Spleen (tissue), 11 donors: ENCODE results near the gene SELENOH. TPM values are rescaled to one million over a fixed set of nuclear protein-coding genes. Genes with fewer than 3 reads are reported as not detected.

Experiments
- DNase-seq: peaks from one replicate; pipeline ENCODE4 v3.0.0-alpha.2; 2020
- H3K27ac ChIP-seq, 8 donors: fragments of 200-600 bp; sonication (generic) in 7 of 8; 1 replicate in 4 of 8; 2 replicates in 4 of 8; pipeline versions ENCODE4 v1.5.0 to v1.8.0; 2016 to 2021; ENCODE audit warnings: inconsistent platforms in 4 of 8, mild to moderate bottlenecking in 4 of 8, moderate library complexity in 1 of 8
- H3K27me3 ChIP-seq, 7 donors: fragments of 200-600 bp; sonication (generic) in 6 of 7; replicated peaks in 1 of 7; 1 replicate in 4 of 7; 2 replicates in 3 of 7; pipeline versions ENCODE4 v1.5.0 to v1.8.0; 2016 to 2021; ENCODE audit warnings: inconsistent platforms in 3 of 7, mild to moderate bottlenecking in 1 of 7
- H3K36me3 ChIP-seq, 6 donors: fragments of 200-600 bp; sonication (generic) in 5 of 6; 1 replicate in 4 of 6; 2 replicates in 2 of 6; pipeline versions ENCODE4 v1.5.0 to v1.8.0; 2016 to 2021; ENCODE audit warnings: inconsistent platforms in 2 of 6
- H3K4me1 ChIP-seq, 6 donors: fragments of 200-600 bp; sonication (generic) in 5 of 6; 1 replicate in 3 of 6; 2 replicates in 3 of 6; pipeline versions ENCODE4 v1.5.0 to v1.8.0; 2016 to 2021; ENCODE audit warnings: inconsistent platforms in 3 of 6
- H3K4me3 ChIP-seq, 8 donors: fragments of 200-600 bp; sonication (generic) in 7 of 8; 1 replicate in 4 of 8; 2 replicates in 4 of 8; pipeline versions ENCODE4 v1.5.0 to v1.8.0; 2016 to 2021; ENCODE audit warnings: inconsistent platforms in 4 of 8, mild to moderate bottlenecking in 4 of 8, moderate library complexity in 2 of 8
- H3K9me3 ChIP-seq, 8 donors: fragments of 200-600 bp; sonication (generic) in 7 of 8; 1 replicate in 4 of 8; 2 replicates in 4 of 8; pipeline versions ENCODE4 v1.5.0 to v1.8.0; 2016 to 2021; ENCODE audit warnings: inconsistent platforms in 4 of 8
- POLR2A ChIP-seq, 3 donors: fragments of 450-650 bp; IDR thresholded peaks; one replicate each; pipeline ENCODE4 v1.5.1; 2017; ENCODE audit warnings: antibody characterized with exemption in 3 of 3, mild to moderate bottlenecking in 1 of 3
- POLR2AphosphoS5 ChIP-seq, 3 donors: sonication (generic); formaldehyde crosslinking; IDR thresholded peaks; one replicate each; pipeline ENCODE4 v1.5.1; 2017; ENCODE audit warnings: antibody characterized with exemption in 3 of 3
- WGBS, 5 donors: extraction: QIAGEN DNeasy Blood & Tissue Kit in 3 of 5; methylation state at CpG; one replicate each; pipeline versions ENCODE4 v1.1.5 to v1.1.7; 2013 to 2018; 5-methylcytosine and 5-hydroxymethylcytosine counted together
- intact Hi-C: fragments of 100-400 bp; cut with DNase I; formaldehyde crosslinking; loops from one replicate; pipeline ENCODE4 v1.15.0; 2023; ENCODE audit warnings: low total_unique reads
- polyA plus RNA-seq, 3 donors: library from polyadenylated mRNA; stranded (reverse); fragments of 200-250 nt; gene quantifications; one replicate each; pipeline ENCODE4 v1.2.1, GENCODE V29; 2013
- total RNA-seq, 7 donors: library from RNA; depleted of rRNA in 3 of 7; stranded (reverse); fragments of >200 nt in 3 of 7; fragmentation: NEBNext Ultra II Directional in 4 of 7; extraction: Animal tissue kit (Norgen Biotek cat#: 25700) in 4 of 7; gene quantifications; one replicate each; pipeline versions ENCODE4 v1.1.0 to v1.2.1, GENCODE V29; 2016 to 2021
- TF ChIP-seq, protein P1 (sequence below), 11 experiments: fragments of 200-600 bp in 7 of 11; fragments of 450-650 bp in 4 of 11; sonication (generic) in 4 of 11; IDR thresholded peaks in 8 of 11; conservative IDR thresholded peaks in 3 of 11; 1 replicate in 7 of 11; 2 replicates in 4 of 11; pipeline versions ENCODE4 v1.4.0 to v1.8.0; 2016 to 2021; ENCODE audit warnings: antibody characterized with exemption in 11 of 11, inconsistent platforms in 4 of 11, mild to moderate bottlenecking in 1 of 11
- donor health status: healthy with polysubstance abuse.
- donor health status: DM: no; HTN: no; CAD: no; lungs with moderate emphysema.
- donor health status: DM: no; HTN: no; CAD: no.
- donor health status: Bipolar disorder and iron deficiency.
- donor health status: healthy.
- donor health status: DM: no; HTN: no; CAD: no.
- donor health status: DM: yes; HTN: yes; CAD: no.

The SELENOH gene
- total and polyA plus RNA-seq, 10 donors, result 79.1 to 247 (median 115) TPM

DNA sequence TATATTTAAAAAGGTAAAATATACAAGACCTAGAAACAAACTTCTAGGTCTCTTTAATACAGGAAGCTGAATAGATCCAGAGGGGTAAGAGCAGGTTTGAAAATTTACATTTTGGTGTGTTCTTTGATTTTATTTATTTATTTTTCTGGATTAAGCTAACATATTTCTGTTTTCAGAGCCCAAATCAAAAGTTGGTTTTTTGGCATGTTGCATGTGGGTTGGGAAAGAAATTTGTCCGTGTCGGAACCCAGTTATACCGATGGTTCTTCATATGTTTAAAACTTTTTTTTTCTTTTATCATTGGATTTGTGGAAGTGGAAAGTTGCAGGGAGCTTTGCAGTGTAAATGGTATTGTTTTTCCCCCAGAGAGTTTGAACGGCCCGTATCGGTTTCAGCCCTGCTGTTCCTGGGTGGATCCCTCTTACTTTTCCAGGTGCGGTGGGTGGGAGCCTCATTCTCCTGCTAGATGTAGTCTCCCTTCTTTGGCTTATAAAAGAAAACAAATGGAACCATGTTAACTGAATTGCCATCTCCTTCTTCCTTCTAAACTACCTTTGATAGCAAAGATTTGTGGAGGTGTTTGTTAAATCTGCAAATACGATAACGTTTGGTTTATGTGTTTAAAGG, 21.1 kb downstream of the SELENOH start:
- Histone ChIP-seq H3K4me3 (peak overlapping the region; percentile 41 to 69 (median 48)), H3K36me3 (no peaks in the 10 kb centered on the region), H3K27ac (peak overlapping the region; percentile 79 to 92 (median 88)), H3K9me3 (no peaks in the 10 kb centered on the region), H3K27me3 (no peaks in the 10 kb centered on the region), H3K4me1 (peaks cover 0 to 64% (median 21%) of the 10 kb centered on the region in 6 donors)
- DNase-seq, result no peak
- TF ChIP-seq POLR2A (IDR thresholded peaks at IDR 0.05) (no peak), POLR2AphosphoS5 (IDR thresholded peaks at IDR 0.05) (no peak)
- TF ChIP-seq, protein P1, sequence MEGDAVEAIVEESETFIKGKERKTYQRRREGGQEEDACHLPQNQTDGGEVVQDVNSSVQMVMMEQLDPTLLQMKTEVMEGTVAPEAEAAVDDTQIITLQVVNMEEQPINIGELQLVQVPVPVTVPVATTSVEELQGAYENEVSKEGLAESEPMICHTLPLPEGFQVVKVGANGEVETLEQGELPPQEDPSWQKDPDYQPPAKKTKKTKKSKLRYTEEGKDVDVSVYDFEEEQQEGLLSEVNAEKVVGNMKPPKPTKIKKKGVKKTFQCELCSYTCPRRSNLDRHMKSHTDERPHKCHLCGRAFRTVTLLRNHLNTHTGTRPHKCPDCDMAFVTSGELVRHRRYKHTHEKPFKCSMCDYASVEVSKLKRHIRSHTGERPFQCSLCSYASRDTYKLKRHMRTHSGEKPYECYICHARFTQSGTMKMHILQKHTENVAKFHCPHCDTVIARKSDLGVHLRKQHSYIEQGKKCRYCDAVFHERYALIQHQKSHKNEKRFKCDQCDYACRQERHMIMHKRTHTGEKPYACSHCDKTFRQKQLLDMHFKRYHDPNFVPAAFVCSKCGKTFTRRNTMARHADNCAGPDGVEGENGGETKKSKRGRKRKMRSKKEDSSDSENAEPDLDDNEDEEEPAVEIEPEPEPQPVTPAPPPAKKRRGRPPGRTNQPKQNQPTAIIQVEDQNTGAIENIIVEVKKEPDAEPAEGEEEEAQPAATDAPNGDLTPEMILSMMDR (IDR thresholded peaks at IDR 0.05 in 8 of 11, conservative IDR thresholded peaks at IDR 0.05 in 3 of 11), result no peak
- WGBS, 5 donors, result 11 to 20% (median 13%) methylated on average over 9 of the region's 9 CpGs
- intact Hi-C loops, result no loop called here

DNA sequence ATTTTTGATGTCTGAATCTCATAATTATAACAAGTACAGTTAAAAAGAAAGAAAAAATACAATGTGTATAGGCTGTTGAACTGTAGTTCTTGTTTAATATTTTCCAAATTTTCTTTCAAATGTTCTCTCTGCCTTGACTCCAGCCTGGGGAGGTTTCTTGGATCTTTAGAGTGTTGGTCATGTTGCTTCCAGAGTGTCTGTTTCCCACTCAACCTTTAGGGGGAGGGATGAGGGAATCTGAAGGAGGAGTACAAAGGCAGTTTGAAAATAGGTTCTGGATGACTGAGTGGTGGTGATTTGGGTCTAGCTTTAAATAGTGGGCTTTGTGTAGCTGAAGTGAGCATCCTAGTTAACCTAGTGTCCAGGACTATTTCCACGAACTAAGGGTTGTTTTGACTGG, 22.3 kb downstream of the SELENOH start:
- DNase-seq, result no peak
- peaks cover 0 to 71% (median 24%) of the 10 kb centered on the region in 6 donors for H3K4me1 ChIP-seq
- WGBS, 5 donors, result 28 to 61% (median 33%) methylated on average over 1 of the region's 1 CpG
- peak overlapping the region; percentile 27 to 92 (median 88) for H3K27ac ChIP-seq
- intact Hi-C loops, result no loop called here
- H3K36me3 ChIP-seq, result no peaks in the 10 kb centered on the region
- H3K4me3 ChIP-seq, result peak overlapping the region; percentile 41 to 69 (median 48)
- TF ChIP-seq POLR2AphosphoS5 (IDR thresholded peaks at IDR 0.05), result no peak
- TF ChIP-seq, protein P1 (IDR thresholded peaks at IDR 0.05 in 8 of 11, conservative IDR thresholded peaks at IDR 0.05 in 3 of 11), result peak in 2 of 11 experiments; percentile 23 to 28
- H3K27me3 ChIP-seq, result no peaks in the 10 kb centered on the region
- H3K9me3 ChIP-seq, result no peaks in the 10 kb centered on the region

DNA sequence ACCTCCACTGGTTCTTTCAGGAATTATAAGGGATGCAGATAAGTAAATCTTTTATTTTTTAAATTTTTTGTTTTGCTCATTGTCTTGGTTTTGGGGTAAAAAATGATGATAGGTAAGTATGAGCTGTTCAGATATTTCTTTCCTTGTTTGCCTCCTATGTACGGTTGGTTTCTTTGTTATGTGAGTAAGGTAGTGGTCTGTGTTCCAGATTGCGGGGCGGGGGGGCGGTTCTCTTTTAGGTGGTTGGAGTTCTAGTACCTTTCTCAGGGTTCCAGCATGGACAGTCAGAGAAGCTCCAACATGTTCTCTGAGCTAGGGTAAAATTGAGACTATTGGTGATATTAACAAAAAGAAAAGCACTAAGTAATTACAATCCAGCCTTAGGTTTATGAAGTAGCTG, 22.7 kb downstream of the SELENOH start:
- Histone ChIP-seq H3K4me1 (peaks cover under 1 to 76% (median 26%) of the 10 kb centered on the region in 6 donors), H3K4me3 (peak overlapping the region; percentile 41 to 69 (median 48)), H3K27me3 (no peaks in the 10 kb centered on the region), H3K27ac (peak overlapping the region; percentile 22 to 92 (median 85)), H3K9me3 (no peaks in the 10 kb centered on the region), H3K36me3 (no peaks in the 10 kb centered on the region)
- no peak for DNase-seq
- intact Hi-C loops, result no loop called here
- 53 to 76% (median 64%) methylated on average over 4 of the region's 4 CpGs for WGBS, 5 donors
- no peak for TF ChIP-seq POLR2AphosphoS5 (IDR thresholded peaks at IDR 0.05)
- TF ChIP-seq, protein P1 (IDR thresholded peaks at IDR 0.05 in 8 of 11, conservative IDR thresholded peaks at IDR 0.05 in 3 of 11), result no peak
- TF ChIP-seq POLR2A (IDR thresholded peaks at IDR 0.05), result no peak

DNA sequence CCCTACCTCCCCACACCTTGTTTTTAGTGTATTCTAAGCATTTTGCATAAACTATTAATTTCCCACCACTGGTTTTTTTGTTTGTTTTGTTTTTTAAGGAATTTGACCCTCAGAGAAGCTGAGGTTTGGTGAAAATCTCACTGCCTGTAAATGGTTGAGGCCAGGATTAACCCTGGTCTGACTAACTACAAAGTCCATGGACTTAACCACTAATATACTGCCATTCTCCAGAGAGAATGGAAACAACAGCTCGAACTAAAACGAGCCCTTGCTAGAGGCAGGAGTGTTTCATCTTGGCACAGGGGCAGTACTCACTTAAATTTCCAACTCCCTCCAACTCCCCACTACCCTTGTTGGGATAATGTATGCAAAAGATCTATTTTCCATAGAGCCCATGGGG, 23.3 kb downstream of the SELENOH start:
- intact Hi-C loops, result no loop called here
- no peaks in the 10 kb centered on the region for H3K36me3 ChIP-seq
- no peaks in the 10 kb centered on the region for H3K27me3 ChIP-seq
- H3K4me3 ChIP-seq, result peak overlapping the region in 7 of 8 donors; percentile 23 to 69 (median 49)
- WGBS, 5 donors, result 52 to 75% (median 70%) methylated on average over 2 of the region's 2 CpGs
- no peak for DNase-seq
- H3K27ac ChIP-seq, result peak overlapping the region in 6 of 8 donors; percentile 9 to 92 (median 88)
- TF ChIP-seq, protein P1 (IDR thresholded peaks at IDR 0.05 in 8 of 11, conservative IDR thresholded peaks at IDR 0.05 in 3 of 11), result no peak
- TF ChIP-seq POLR2AphosphoS5 (IDR thresholded peaks at IDR 0.05) (no peak), POLR2A (IDR thresholded peaks at IDR 0.05) (no peak)
- no peaks in the 10 kb centered on the region for H3K9me3 ChIP-seq
- H3K4me1 ChIP-seq, result peaks cover 5 to 81% (median 30%) of the 10 kb centered on the region in 6 donors
